ENCODE results near the gene COMMD9.

Gene COMMD9

GRCh38 chr11:36288442-36289225 lies 590 bp downstream of the COMMD9 start:
- Histone ChIP-seq H3K27ac (ENCODE audit: low read depth, low read length, poor library complexity, severe bottlenecking) (no peak overlapping the region), H3K9ac (ENCODE audit: low read length) (peak overlapping the region; percentile 69), H3K4me3 (ENCODE audit: low read depth, low read length, poor library complexity, severe bottlenecking) (peak overlapping the region; percentile 83), H3K27me3 (ENCODE audit: insufficient read depth, low read length) (no peaks in the 10 kb centered on the region), H2AFZ (ENCODE audit: low read length) (peak overlapping the region; percentile 70), H3K9me3 (ENCODE audit: low read length) (no peaks in the 10 kb centered on the region), H3K9me2 (ENCODE audit: low read depth, low read length) (no peaks in the 10 kb centered on the region), H4K20me1 (ENCODE audit: insufficient read depth, low read length) (no peaks in the 10 kb centered on the region), H3F3A (ENCODE audit: insufficient read depth, low read length) (no peaks in the 10 kb centered on the region), H3K4me1 (ENCODE audit: insufficient read depth, low read length, severe bottlenecking) (peaks cover 18% of the 10 kb centered on the region), H3K79me2 (ENCODE audit: insufficient read depth, low read length) (no peaks in the 10 kb centered on the region), H3K4me2 (ENCODE audit: low read length) (peak overlapping the region; percentile 65), H3K36me3 (ENCODE audit: insufficient read depth, low read length) (no peaks in the 10 kb centered on the region)
- TF ChIP-seq EZH2 (IDR thresholded peaks at IDR 0.05; ENCODE audit: borderline replicate concordance, low read length) (no peak), CTCF (IDR thresholded peaks at IDR 0.05; ENCODE audit: low read length) (no peak)

GRCh38 chr11:36282926-36283325 lies 6.3 kb downstream of the COMMD9 start:
- Histone ChIP-seq H3K4me3 (ENCODE audit: low read depth, low read length, poor library complexity, severe bottlenecking) (no peak overlapping the region), H3K4me2 (ENCODE audit: low read length) (no peak overlapping the region), H3K27ac (ENCODE audit: low read depth, low read length, poor library complexity, severe bottlenecking) (no peak overlapping the region), H3K9me3 (ENCODE audit: low read length) (peaks cover 5% of the 10 kb centered on the region), H4K20me1 (ENCODE audit: insufficient read depth, low read length) (no peaks in the 10 kb centered on the region), H3K9ac (ENCODE audit: low read length) (no peak overlapping the region), H2AFZ (ENCODE audit: low read length) (no peak overlapping the region), H3F3A (ENCODE audit: insufficient read depth, low read length) (no peaks in the 10 kb centered on the region), H3K27me3 (ENCODE audit: insufficient read depth, low read length) (no peaks in the 10 kb centered on the region), H3K79me2 (ENCODE audit: insufficient read depth, low read length) (no peaks in the 10 kb centered on the region), H3K9me2 (ENCODE audit: low read depth, low read length) (no peaks in the 10 kb centered on the region), H3K36me3 (ENCODE audit: insufficient read depth, low read length) (peaks cover 3% of the 10 kb centered on the region), H3K4me1 (ENCODE audit: insufficient read depth, low read length, severe bottlenecking) (peaks cover 2% of the 10 kb centered on the region)
- TF ChIP-seq EZH2 (IDR thresholded peaks at IDR 0.05; ENCODE audit: borderline replicate concordance, low read length) (no peak), CTCF (IDR thresholded peaks at IDR 0.05; ENCODE audit: low read length) (no peak)

DNA sequence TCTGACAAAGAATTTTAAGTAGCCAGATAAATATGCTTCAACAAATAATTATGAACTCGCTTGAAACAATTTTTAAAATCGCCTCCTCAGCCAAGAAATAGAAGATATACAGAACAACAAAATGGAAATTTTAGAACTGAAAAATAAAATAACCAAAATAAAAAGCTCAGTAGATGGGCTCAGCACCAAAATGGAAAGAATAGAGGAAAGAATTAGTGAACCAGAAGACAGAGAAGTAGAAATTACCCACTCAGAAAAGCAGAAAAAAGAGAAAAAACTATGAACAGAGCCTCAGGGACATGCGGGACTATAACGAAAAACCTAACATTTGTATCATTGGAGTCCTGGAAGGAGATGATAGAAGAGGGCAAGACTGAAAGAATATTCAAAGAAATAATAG lies 7.4 kb downstream of the COMMD9 start:
- H4K20me1 ChIP-seq (ENCODE audit: insufficient read depth, low read length) = no peaks in the 10 kb centered on the region
- no peak overlapping the region for H3K9ac ChIP-seq (ENCODE audit: low read length)
- peaks cover 3% of the 10 kb centered on the region for H3K36me3 ChIP-seq (ENCODE audit: insufficient read depth, low read length)
- H3K9me2 ChIP-seq (ENCODE audit: low read depth, low read length) = no peaks in the 10 kb centered on the region
- TF ChIP-seq CTCF (IDR thresholded peaks at IDR 0.05; ENCODE audit: low read length) = no peak
- no peak for TF ChIP-seq EZH2 (IDR thresholded peaks at IDR 0.05; ENCODE audit: borderline replicate concordance, low read length)
- H3K4me1 ChIP-seq (ENCODE audit: insufficient read depth, low read length, severe bottlenecking) = no peaks in the 10 kb centered on the region
- no peaks in the 10 kb centered on the region for H3K79me2 ChIP-seq (ENCODE audit: insufficient read depth, low read length)
- H3K9me3 ChIP-seq (ENCODE audit: low read length) = peaks cover 5% of the 10 kb centered on the region
- no peak overlapping the region for H3K4me3 ChIP-seq (ENCODE audit: low read depth, low read length, poor library complexity, severe bottlenecking)
- H3K27me3 ChIP-seq (ENCODE audit: insufficient read depth, low read length) = no peaks in the 10 kb centered on the region
- no peaks in the 10 kb centered on the region for H3F3A ChIP-seq (ENCODE audit: insufficient read depth, low read length)
- no peak overlapping the region for H3K27ac ChIP-seq (ENCODE audit: low read depth, low read length, poor library complexity, severe bottlenecking)
- no peak overlapping the region for H3K4me2 ChIP-seq (ENCODE audit: low read length)
- no peak overlapping the region for H2AFZ ChIP-seq (ENCODE audit: low read length)

Measured in OCI-LY1 (cell line).